SW 1271 (cell line): ENCODE data around the gene DYRK1A.

ENCODE experiments used
- DNase-seq, 2 experiments: peaks; one replicate each; lab custom pipeline; 2025; lab: John Stamatoyannopoulos, UW

The DYRK1A gene

DNA sequence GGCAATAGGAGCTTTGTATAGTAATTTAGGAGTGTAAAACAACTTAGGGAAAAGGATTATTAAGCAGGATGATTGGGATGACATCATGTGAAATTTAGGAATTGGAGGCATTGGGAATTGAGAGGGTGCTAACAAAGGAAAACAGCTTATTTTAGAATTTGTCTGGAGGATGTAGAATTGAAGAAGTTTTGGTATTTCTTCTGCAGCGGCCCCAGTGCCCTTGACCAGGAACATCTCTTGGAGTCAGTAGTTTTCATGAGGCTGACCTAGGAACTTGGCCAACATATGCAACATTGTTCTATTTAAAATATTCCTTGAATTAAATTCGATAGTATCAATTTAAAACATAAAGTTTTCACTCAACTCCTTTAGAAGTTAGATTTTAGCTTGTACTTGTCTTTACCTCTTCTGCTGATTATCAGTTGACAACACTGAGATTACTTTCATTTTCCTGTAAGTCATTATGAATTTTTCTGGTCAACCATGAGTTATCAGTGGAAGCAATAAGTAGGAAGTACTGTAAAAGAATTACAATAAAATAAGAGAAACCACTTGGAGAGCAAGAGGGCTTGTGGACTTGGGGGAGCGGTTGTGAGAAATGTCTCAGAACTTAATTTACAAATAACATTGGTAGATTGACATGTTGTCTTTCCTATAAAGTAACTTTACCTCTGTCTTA is 52.8 kb downstream of the DYRK1A start:
- DNase-seq, result no peak

- no peak for DNase-seq
These were observed 54.7 kb downstream of the DYRK1A start for GRCh38 chr21:37421306-37421705.

- DNase-seq, result no peak
These were observed 55.8 kb downstream of the DYRK1A start for GRCh38 chr21:37422382-37422781.

GRCh38 chr21:37423103-37423502 is 56.5 kb downstream of the DYRK1A start:
- DNase-seq, result no peak

- no peak for DNase-seq
These were observed 57.8 kb downstream of the DYRK1A start for GRCh38 chr21:37424396-37424795.

DNA sequence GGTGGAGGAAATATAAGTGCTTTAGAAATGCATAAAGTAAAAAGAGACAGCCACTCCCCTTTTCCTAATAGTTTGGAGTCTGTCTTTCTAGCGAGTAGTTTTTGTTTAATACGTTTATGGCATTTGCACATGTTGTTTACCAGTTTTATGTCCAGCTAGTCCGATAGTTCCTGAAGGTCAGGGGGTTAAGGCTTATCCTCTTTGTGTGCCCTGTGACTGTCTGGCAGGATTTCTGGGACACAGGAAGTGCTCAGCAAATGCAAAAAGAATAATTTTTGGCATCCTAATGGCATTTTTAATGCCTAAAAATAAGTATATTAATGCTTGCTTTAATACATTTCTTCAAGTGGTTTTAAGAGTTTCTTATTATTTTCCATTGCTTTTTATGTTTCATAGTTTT is 58.4 kb downstream of the DYRK1A start:
- no peak for DNase-seq

- no peak for DNase-seq
These were observed 59.1 kb downstream of the DYRK1A start for GRCh38 chr21:37425684-37426083.

GRCh38 chr21:37427221-37427620 is 60.6 kb downstream of the DYRK1A start:
- no peak for DNase-seq

- no peak for DNase-seq
These were observed 62.8 kb downstream of the DYRK1A start for GRCh38 chr21:37429356-37429755.

- DNase-seq, result no peak
These were observed 63.7 kb downstream of the DYRK1A start for GRCh38 chr21:37430184-37430821.

GRCh38 chr21:37431243-37431642 is 64.7 kb downstream of the DYRK1A start:
- DNase-seq, result no peak

DNA sequence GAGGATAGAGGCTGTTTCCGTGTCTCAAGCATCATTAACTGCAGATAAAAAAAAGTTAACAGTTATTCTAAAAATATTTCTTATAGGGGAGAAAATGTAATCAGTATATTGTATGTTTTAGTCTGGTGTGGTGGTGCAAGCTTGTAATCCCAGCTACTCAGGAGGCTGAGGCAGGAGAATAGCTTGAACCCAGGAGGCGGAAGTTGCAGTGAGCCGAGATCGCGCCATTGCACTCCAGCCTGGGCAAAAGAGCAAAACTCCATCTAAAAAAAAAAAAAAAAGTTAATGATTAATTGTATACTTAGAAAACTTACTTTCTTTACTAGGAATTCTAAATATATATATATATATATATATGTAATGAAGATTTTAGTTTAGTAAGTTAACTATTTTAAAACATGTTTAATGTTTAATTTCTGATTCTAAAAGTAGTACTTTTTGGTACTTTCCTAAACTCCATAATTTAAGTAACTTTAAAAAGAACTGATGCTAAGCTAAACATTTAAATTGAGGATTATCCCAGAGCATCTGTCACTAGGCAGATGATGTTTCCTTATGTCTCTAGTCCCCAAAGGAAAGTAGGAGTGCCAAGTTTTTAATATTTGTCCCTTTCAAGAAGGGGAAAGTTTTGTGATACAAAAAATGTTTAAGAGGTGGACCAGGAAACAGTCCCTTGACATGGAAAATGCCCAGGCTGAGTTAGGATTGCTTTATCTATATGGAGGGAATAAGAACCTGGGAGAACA is 66.3 kb downstream of the DYRK1A start:
- DNase-seq, result no peak

DNA sequence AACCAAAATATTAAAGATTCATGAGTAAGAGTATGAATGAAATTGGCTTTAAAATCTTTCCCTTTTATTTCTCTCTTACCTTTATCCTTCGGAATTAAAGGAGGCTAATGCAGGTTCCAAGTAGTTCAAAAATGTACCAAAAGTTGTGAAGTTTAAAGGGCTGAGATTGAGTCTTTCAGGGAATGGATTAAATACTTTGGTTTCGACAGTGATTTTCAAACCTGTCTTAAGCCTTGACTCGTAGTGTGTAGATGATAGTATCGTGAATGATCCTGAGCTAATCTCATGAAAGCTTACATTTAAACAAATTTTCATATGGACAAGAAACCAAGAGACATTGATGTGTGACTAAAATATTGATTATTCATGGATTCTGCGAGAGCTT is 66.9 kb downstream of the DYRK1A start:
- DNase-seq, result no peak

- DNase-seq, result peak in 1 of 2 experiments; percentile 28
These were observed 68.5 kb downstream of the DYRK1A start for GRCh38 chr21:37435120-37435519.

- no peak for DNase-seq
These were observed 69.1 kb downstream of the DYRK1A start for GRCh38 chr21:37435711-37436110.

DNA sequence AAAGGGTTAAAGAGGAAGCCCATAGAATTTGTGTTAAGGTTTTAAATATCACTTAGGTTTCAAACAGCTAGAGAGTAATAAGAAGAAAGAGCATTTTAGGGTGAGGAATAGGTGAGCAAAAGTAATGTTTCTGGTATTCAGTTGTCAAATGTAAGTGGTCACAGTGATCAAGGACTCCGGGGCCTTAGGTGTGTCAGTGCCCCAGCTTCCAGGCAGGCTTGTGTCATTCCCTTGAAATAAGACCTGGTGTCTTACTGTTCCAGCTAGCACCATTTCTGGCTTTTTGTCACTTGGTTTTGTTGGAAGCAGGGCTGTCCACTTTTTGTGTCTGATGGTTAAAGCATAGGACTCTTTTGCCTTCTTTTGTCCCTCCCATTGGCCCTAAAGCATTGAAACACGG is 69.6 kb downstream of the DYRK1A start:
- no peak for DNase-seq

GRCh38 chr21:37437376-37438080 is 71.0 kb downstream of the DYRK1A start:
- no peak for DNase-seq

DNA sequence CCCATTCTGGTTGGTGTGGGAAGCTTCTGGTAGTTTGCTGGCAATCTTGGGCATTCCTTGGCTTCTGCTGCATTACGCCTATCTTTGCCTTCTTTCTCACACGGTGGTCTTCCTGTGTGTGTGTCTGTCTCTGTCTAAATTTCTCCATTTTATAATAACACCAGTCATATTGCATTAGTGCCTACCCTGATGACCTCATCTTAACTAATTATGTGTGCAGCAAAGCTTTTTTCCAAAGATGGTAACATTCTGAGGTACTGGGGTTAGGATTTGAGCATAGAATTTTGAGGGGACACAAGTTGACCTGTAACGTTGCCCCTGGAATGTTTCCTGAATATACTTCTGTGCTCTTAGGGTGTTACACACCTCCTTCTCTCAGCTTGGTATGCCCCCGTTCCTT is 77.1 kb downstream of the DYRK1A start:
- DNase-seq, result no peak

- DNase-seq, result no peak
These were observed 78.7 kb downstream of the DYRK1A start for GRCh38 chr21:37445228-37445627.

- DNase-seq, result no peak
These were observed 80.0 kb downstream of the DYRK1A start for GRCh38 chr21:37446552-37446951.

DNA sequence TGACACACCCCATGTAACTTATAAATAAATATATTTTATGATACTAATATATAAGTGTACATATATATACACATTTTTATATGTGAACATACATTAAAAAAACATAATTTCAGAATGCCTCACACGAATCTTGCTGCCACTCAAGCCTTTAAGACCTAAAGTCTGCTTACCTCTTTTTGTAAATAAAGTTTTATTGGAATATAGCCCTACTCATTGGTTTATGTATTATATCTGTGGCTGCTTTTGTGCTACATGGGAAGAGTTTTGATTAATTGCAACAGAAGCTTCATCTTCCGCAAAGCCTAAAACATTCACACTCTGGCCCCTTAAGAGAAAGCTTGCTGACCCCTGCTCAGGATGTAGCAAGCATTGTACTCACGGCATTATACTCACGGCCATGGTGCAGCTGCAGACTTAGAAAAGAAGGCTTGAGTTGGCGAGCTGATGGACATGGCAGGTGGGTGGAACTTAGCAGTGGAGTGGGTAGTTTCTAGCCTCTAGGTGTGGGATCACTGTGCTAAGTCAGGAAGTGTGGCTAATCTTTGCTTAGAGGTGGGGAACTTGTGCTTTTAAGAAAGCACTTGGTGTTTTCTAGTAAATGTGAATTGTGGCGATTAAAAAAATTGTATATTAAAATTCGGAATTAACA is 80.8 kb downstream of the DYRK1A start:
- DNase-seq, result no peak

DNA sequence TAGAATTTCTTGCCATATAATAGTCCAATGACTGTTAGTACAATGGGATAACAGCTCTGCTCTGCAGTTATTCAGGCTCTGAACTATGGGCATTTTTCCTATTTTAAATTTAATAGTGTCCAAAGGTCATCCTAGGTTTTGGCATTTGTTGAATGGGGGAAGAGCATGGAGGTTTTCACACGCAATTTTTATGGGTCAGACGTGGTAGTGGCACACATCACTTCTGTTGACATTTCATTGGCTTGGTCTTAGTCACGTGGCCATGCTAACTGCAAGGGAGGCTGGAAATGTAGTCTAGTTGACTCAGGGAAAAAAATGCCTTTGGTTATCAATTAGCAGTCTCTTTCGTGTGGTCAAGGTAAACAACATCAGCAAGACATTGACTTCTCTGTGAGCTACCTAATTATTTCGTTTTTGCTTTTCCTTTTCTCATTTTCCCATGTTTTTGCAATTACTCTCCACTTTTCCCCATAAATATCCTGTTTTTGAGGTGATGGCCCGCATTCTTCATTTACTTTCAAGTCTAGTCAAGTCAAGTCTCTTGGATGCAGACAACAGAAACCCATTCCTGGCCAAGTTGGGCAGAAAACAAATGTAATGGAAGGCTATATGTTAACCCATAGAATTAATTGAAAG is 82.8 kb downstream of the DYRK1A start:
- DNase-seq, result no peak
